GM12891 (cell line): Measurements from ENCODE around the gene LRRC57.

ENCODE experiments used
- POLR2A ChIP-seq: IDR thresholded peaks from 2 replicates; pipeline ENCODE4 v1.6.1; 2011; ENCODE audit warnings: low read depth, low read length, control low read depth
- POLR2AphosphoS5 ChIP-seq: IDR thresholded peaks from 2 replicates; pipeline ENCODE4 v1.6.1; 2011; ENCODE audit warnings: low read depth, low read length, control low read depth

GRCh38 chr15:42595626-42596240, 47.1 kb upstream of the LRRC57 start:
- no peak for TF ChIP-seq POLR2AphosphoS5
- TF ChIP-seq POLR2A: no peak
